HepG2 (cell line): ENCODE results near the gene RAB1B.

Experiments
- CTCF ChIP-seq: sonication (generic); formaldehyde crosslinking; IDR thresholded peaks from 2 replicates; pipeline ENCODE4 v1.5.0; 2020; ENCODE audit warnings: mild to moderate bottlenecking, missing genetic modification reagents, moderate library complexity
- GABPB1 ChIP-seq: IDR thresholded peaks from 2 replicates; pipeline ENCODE4 v1.6.1; 2016; ENCODE audit warnings: mild to moderate bottlenecking, missing genetic modification reagents, moderate library complexity, missing compliant biosample characterization
- IRF1 ChIP-seq: sonication (generic); formaldehyde crosslinking; IDR thresholded peaks from 2 replicates; pipeline ENCODE4 v1.4.0; 2020; ENCODE audit warnings: low read depth, mild to moderate bottlenecking, missing genetic modification reagents
- PITX1 ChIP-seq: sonication (generic); formaldehyde crosslinking; IDR thresholded peaks from 2 replicates; pipeline ENCODE4 v1.5.1; 2020; ENCODE audit warnings: mild to moderate bottlenecking, missing genetic modification reagents
- POLR2A ChIP-seq, 2 experiments: IDR thresholded peaks; 2 replicates each; pipeline ENCODE4 v1.6.1; 2011; ENCODE audit warnings: low read depth in 2 of 2, low read length in 2 of 2, mild to moderate bottlenecking in 1 of 2, moderate library complexity in 1 of 2; ENCODE audit not compliant: insufficient read depth in 1 of 2
- REST ChIP-seq, 2 experiments: IDR thresholded peaks; 2 replicates each; pipeline ENCODE4 v1.6.1; 2011 to 2012; ENCODE audit warnings: low read length in 2 of 2, borderline replicate concordance in 1 of 2, low read depth in 1 of 2, mild to moderate bottlenecking in 1 of 2, moderate library complexity in 1 of 2
- ZNF276 ChIP-seq: sonication (generic); formaldehyde crosslinking; IDR thresholded peaks from 2 replicates; pipeline ENCODE4 v1.4.0; 2020; ENCODE audit warnings: mild to moderate bottlenecking, low read depth, missing genetic modification reagents
- ZNF501 ChIP-seq: sonication (generic); formaldehyde crosslinking; IDR thresholded peaks from 2 replicates; pipeline ENCODE4 v1.5.1; 2020; ENCODE audit warnings: mild to moderate bottlenecking, moderate library complexity, missing genetic modification reagents

- TF ChIP-seq CTCF (no peak), POLR2A (IDR thresholded peaks at IDR 0.05; ENCODE audit: insufficient read depth in 1 of 2, low read depth in 2 of 2, low read length in 2 of 2) (no peak), IRF1 (no peak), REST (IDR thresholded peaks at IDR 0.05; ENCODE audit: borderline replicate concordance in 1 of 2, low read depth in 1 of 2, low read length in 2 of 2) (no peak), ZNF276 (CRISPR knock-in tag) (no peak), GABPB1 (no peak), ZNF501 (no peak), PITX1 (no peak)
These were observed 18.3 kb downstream of the RAB1B start for GRCh38 chr11:66286699-66287098.
